ENCODE results near the gene IFIH1.

GRCh38 chr2:162267996-162268395, 50.5 kb downstream of the IFIH1 start:
- TF ChIP-seq CTCF (IDR thresholded peaks at IDR 0.05; ENCODE audit: low read length) (no peak), EZH2 (optimal IDR thresholded peaks at IDR 0.05; ENCODE audit: low read depth, low read length) (no peak)
